ENCODE data around the gene STXBP4.

STXBP4 gene

GRCh38 chr17:55198690-55199370 is 230.3 kb downstream of the STXBP4 start:
- no peak overlapping the region for H3K18ac ChIP-seq (ENCODE audit: low read length)
- H3K79me1 ChIP-seq (ENCODE audit: low read depth, low read length) = no peaks in the 10 kb centered on the region
- WGBS, 2 donors (ENCODE audit: extremely low coverage in 2 of 2, insufficient read length in 2 of 2, insufficient replicate concordance in 1 of 2) = no CpG with 5 or more reads among the region's 2 CpGs
- no peaks in the 10 kb centered on the region for H3K27me3 ChIP-seq (ENCODE audit: control insufficient read depth in 3 of 3, insufficient read depth in 3 of 3, low read depth in 1 of 3, low read length in 3 of 3)
- no peak overlapping the region for H3K27ac ChIP-seq (replicated peaks; ENCODE audit: low read length)
- no peak overlapping the region for H3K9ac ChIP-seq (ENCODE audit: low read depth, low read length, poor library complexity)
- no peak overlapping the region for H2BK120ac ChIP-seq (ENCODE audit: low read depth, low read length)
- no peak overlapping the region for H3K4ac ChIP-seq (ENCODE audit: low read length)
- no peaks in the 10 kb centered on the region for H3K36me3 ChIP-seq (replicated peaks in 1 of 2; ENCODE audit: control insufficient read depth in 2 of 2, insufficient read depth in 2 of 2, low read length in 2 of 2)
- no peak overlapping the region for H3K14ac ChIP-seq (ENCODE audit: low read length)
- H3K4me2 ChIP-seq (ENCODE audit: insufficient read depth, low read length, poor library complexity, severe bottlenecking) = no peak overlapping the region
- DNase-seq (ENCODE audit: low spot score) = no peak
- H4K8ac ChIP-seq (ENCODE audit: low read depth, low read length) = no peak overlapping the region
- H2BK12ac ChIP-seq (ENCODE audit: low read length) = no peak overlapping the region
- H2AK5ac ChIP-seq (ENCODE audit: low read depth, low read length) = no peak overlapping the region
- H3K9me3 ChIP-seq (replicated peaks in 1 of 2; ENCODE audit: control insufficient read depth in 2 of 2, insufficient read depth in 1 of 2, low read depth in 1 of 2, low read length in 2 of 2) = no peaks in the 10 kb centered on the region
- H3K23ac ChIP-seq (ENCODE audit: low read depth, low read length, poor library complexity) = no peak overlapping the region
- peaks cover 0 to 3% of the 10 kb centered on the region in 2 donors for H3K4me1 ChIP-seq (ENCODE audit: control insufficient read depth in 2 of 2, insufficient read depth in 1 of 2, low read depth in 1 of 2, low read length in 2 of 2)
- H3K4me3 ChIP-seq (ENCODE audit: low read length in 2 of 2) = no peak overlapping the region
- H4K91ac ChIP-seq (ENCODE audit: low read depth, low read length, poor library complexity) = no peak overlapping the region
- H2AFZ ChIP-seq (ENCODE audit: low read length) = no peak overlapping the region
- no peak overlapping the region for H2BK5ac ChIP-seq (ENCODE audit: low read length)
- H2BK15ac ChIP-seq (ENCODE audit: low read length) = no peak overlapping the region

DNA sequence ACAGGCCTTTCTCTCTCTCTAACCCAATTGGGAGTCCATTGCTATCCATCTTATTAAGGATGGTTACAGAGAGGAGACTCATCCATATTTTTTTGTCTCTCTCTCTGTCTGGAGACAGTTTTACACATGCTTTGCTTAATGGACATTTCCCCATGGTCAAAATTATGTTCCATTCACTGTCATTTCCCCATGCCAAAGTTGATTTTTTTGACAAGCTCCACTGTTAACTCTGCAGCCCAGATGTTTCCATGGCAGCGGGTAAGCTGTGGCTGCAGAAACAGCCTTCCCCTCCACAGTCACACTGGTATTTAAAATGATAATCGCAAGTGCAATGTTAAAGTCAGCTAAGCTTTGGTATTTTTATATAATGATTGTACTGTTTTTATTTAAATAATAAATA is 232.3 kb downstream of the STXBP4 start:
- no CpG with 5 or more reads among the region's 2 CpGs for WGBS, 2 donors (ENCODE audit: extremely low coverage in 2 of 2, insufficient read length in 2 of 2, insufficient replicate concordance in 1 of 2)

DNA sequence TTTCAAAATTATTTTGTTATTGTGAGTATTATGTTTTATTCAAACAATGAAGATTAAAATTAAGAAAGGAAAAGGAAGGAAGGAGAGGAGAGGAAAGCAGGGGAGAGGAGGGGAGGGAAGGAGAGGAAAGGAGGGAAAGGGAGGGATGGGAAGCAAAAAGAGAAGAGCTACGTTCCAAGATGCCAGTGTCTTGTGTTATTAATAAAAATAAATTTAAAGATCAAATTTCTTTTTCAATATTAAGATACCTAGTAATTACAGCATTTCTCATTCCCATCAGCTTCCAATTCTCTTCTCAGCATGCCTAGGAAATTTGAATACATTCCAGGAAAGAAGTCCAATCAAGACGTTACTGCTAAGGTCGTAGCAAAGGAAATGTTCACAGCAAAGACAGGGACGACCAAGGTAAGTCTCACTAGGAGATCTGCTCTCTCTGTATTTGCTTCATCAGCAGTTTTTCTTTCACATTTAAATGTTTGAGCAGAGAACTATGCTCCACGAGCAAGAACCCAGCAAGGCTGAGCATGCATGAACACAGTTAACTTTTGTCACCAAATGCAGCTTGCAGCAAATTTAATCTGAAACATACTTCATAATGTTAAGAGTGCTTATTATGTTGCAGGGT is 232.9 kb downstream of the STXBP4 start:
- Histone ChIP-seq H2BK12ac (ENCODE audit: low read length) (no peak overlapping the region), H3K36me3 (replicated peaks in 1 of 2; ENCODE audit: control insufficient read depth in 2 of 2, insufficient read depth in 2 of 2, low read length in 2 of 2) (no peaks in the 10 kb centered on the region), H3K4me2 (ENCODE audit: insufficient read depth, low read length, poor library complexity, severe bottlenecking) (no peak overlapping the region), H3K79me1 (ENCODE audit: low read depth, low read length) (no peaks in the 10 kb centered on the region), H3K9ac (ENCODE audit: low read depth, low read length, poor library complexity) (no peak overlapping the region), H3K23ac (ENCODE audit: low read depth, low read length, poor library complexity) (no peak overlapping the region), H3K14ac (ENCODE audit: low read length) (no peak overlapping the region), H2AK5ac (ENCODE audit: low read depth, low read length) (no peak overlapping the region), H2BK15ac (ENCODE audit: low read length) (no peak overlapping the region), H2BK120ac (ENCODE audit: low read depth, low read length) (no peak overlapping the region), H3K4me3 (ENCODE audit: low read length in 2 of 2) (no peak overlapping the region), H3K4me1 (ENCODE audit: control insufficient read depth in 2 of 2, insufficient read depth in 1 of 2, low read depth in 1 of 2, low read length in 2 of 2) (peaks cover 0 to 3% of the 10 kb centered on the region in 2 donors), H3K9me3 (replicated peaks in 1 of 2; ENCODE audit: control insufficient read depth in 2 of 2, insufficient read depth in 1 of 2, low read depth in 1 of 2, low read length in 2 of 2) (no peaks in the 10 kb centered on the region), H2BK5ac (ENCODE audit: low read length) (no peak overlapping the region), H3K27me3 (ENCODE audit: control insufficient read depth in 3 of 3, insufficient read depth in 3 of 3, low read depth in 1 of 3, low read length in 3 of 3) (no peaks in the 10 kb centered on the region), H3K4ac (ENCODE audit: low read length) (no peak overlapping the region), H4K91ac (ENCODE audit: low read depth, low read length, poor library complexity) (no peak overlapping the region), H4K8ac (ENCODE audit: low read depth, low read length) (no peak overlapping the region), H3K27ac (replicated peaks; ENCODE audit: low read length) (no peak overlapping the region), H3K18ac (ENCODE audit: low read length) (no peak overlapping the region), H2AFZ (ENCODE audit: low read length) (no peak overlapping the region)
- WGBS, 2 donors (ENCODE audit: extremely low coverage in 2 of 2, insufficient read length in 2 of 2, insufficient replicate concordance in 1 of 2) = no CpG with 5 or more reads among the region's 5 CpGs
- DNase-seq (ENCODE audit: low spot score) = no peak

More for the DNA sequence above, 232.3 kb downstream of the STXBP4 start:
- Histone ChIP-seq H3K4me2 (ENCODE audit: insufficient read depth, low read length, poor library complexity, severe bottlenecking) (no peak overlapping the region), H3K23ac (ENCODE audit: low read depth, low read length, poor library complexity) (no peak overlapping the region), H2BK120ac (ENCODE audit: low read depth, low read length) (no peak overlapping the region), H3K9me3 (replicated peaks in 1 of 2; ENCODE audit: control insufficient read depth in 2 of 2, insufficient read depth in 1 of 2, low read depth in 1 of 2, low read length in 2 of 2) (no peaks in the 10 kb centered on the region), H2BK5ac (ENCODE audit: low read length) (no peak overlapping the region), H3K27ac (replicated peaks; ENCODE audit: low read length) (no peak overlapping the region), H4K91ac (ENCODE audit: low read depth, low read length, poor library complexity) (no peak overlapping the region), H2BK15ac (ENCODE audit: low read length) (no peak overlapping the region), H3K14ac (ENCODE audit: low read length) (no peak overlapping the region), H4K8ac (ENCODE audit: low read depth, low read length) (no peak overlapping the region), H3K9ac (ENCODE audit: low read depth, low read length, poor library complexity) (no peak overlapping the region), H3K79me1 (ENCODE audit: low read depth, low read length) (no peaks in the 10 kb centered on the region), H3K18ac (ENCODE audit: low read length) (no peak overlapping the region), H3K4ac (ENCODE audit: low read length) (no peak overlapping the region), H2BK12ac (ENCODE audit: low read length) (no peak overlapping the region), H3K36me3 (replicated peaks in 1 of 2; ENCODE audit: control insufficient read depth in 2 of 2, insufficient read depth in 2 of 2, low read length in 2 of 2) (no peaks in the 10 kb centered on the region), H3K4me1 (ENCODE audit: control insufficient read depth in 2 of 2, insufficient read depth in 1 of 2, low read depth in 1 of 2, low read length in 2 of 2) (peaks cover 0 to 3% of the 10 kb centered on the region in 2 donors), H3K4me3 (ENCODE audit: low read length in 2 of 2) (no peak overlapping the region), H2AFZ (ENCODE audit: low read length) (no peak overlapping the region), H2AK5ac (ENCODE audit: low read depth, low read length) (no peak overlapping the region), H3K27me3 (ENCODE audit: control insufficient read depth in 3 of 3, insufficient read depth in 3 of 3, low read depth in 1 of 3, low read length in 3 of 3) (no peaks in the 10 kb centered on the region)
- DNase-seq (ENCODE audit: low spot score) = no peak

GRCh38 chr17:55202896-55203295 is 234.3 kb downstream of the STXBP4 start:
- Histone ChIP-seq H2BK120ac (ENCODE audit: low read depth, low read length) (no peak overlapping the region), H4K91ac (ENCODE audit: low read depth, low read length, poor library complexity) (no peak overlapping the region)

More at GRCh38 chr17:55202896-55203295, 234.3 kb downstream of the STXBP4 start:
- peaks cover 0 to 2% of the 10 kb centered on the region in 2 donors for H3K9me3 ChIP-seq (replicated peaks in 1 of 2; ENCODE audit: control insufficient read depth in 2 of 2, insufficient read depth in 1 of 2, low read depth in 1 of 2, low read length in 2 of 2)
- no peak overlapping the region for H3K18ac ChIP-seq (ENCODE audit: low read length)
- no peak overlapping the region for H3K4ac ChIP-seq (ENCODE audit: low read length)
- no peak overlapping the region for H2BK5ac ChIP-seq (ENCODE audit: low read length)
- H3K79me1 ChIP-seq (ENCODE audit: low read depth, low read length) = no peaks in the 10 kb centered on the region
- H3K27me3 ChIP-seq (ENCODE audit: control insufficient read depth in 3 of 3, insufficient read depth in 3 of 3, low read depth in 1 of 3, low read length in 3 of 3) = no peaks in the 10 kb centered on the region
- no peak overlapping the region for H3K4me2 ChIP-seq (ENCODE audit: insufficient read depth, low read length, poor library complexity, severe bottlenecking)
- H2BK12ac ChIP-seq (ENCODE audit: low read length) = no peak overlapping the region
- H2AFZ ChIP-seq (ENCODE audit: low read length) = no peak overlapping the region
- no peak overlapping the region for H3K14ac ChIP-seq (ENCODE audit: low read length)
- H3K23ac ChIP-seq (ENCODE audit: low read depth, low read length, poor library complexity) = no peak overlapping the region
- H2AK5ac ChIP-seq (ENCODE audit: low read depth, low read length) = no peak overlapping the region
- H3K27ac ChIP-seq (replicated peaks; ENCODE audit: low read length) = no peak overlapping the region
- WGBS, 2 donors (ENCODE audit: extremely low coverage in 2 of 2, insufficient read length in 2 of 2, insufficient replicate concordance in 1 of 2) = no CpG with 5 or more reads among the region's 2 CpGs
- H3K36me3 ChIP-seq (replicated peaks in 1 of 2; ENCODE audit: control insufficient read depth in 2 of 2, insufficient read depth in 2 of 2, low read length in 2 of 2) = no peaks in the 10 kb centered on the region
- H3K4me3 ChIP-seq (ENCODE audit: low read length in 2 of 2) = no peak overlapping the region
- H4K8ac ChIP-seq (ENCODE audit: low read depth, low read length) = no peak overlapping the region
- no peak overlapping the region for H2BK15ac ChIP-seq (ENCODE audit: low read length)
- H3K9ac ChIP-seq (ENCODE audit: low read depth, low read length, poor library complexity) = no peak overlapping the region
- no peak for DNase-seq (ENCODE audit: low spot score)
- peaks cover 0 to 3% of the 10 kb centered on the region in 2 donors for H3K4me1 ChIP-seq (ENCODE audit: control insufficient read depth in 2 of 2, insufficient read depth in 1 of 2, low read depth in 1 of 2, low read length in 2 of 2)

Measured in neuronal stem cell (in vitro differentiated cells).